GM10266 (cell line): ENCODE results near the gene RBSN.
"Not testable (repeated sequence)": the region's sequence is repeated elsewhere in the genome, so short reads cannot be mapped to it uniquely, and the experiment has no call there.

Experiments used
- DNase-seq: peaks from one replicate; pipeline ENCODE4 v3.0.0; 2012; ENCODE audit errors: extremely low spot score
- CTCF ChIP-seq: IDR thresholded peaks from 2 replicates; pipeline ENCODE4 v1.5.1; 2012; ENCODE audit warnings: mild to moderate bottlenecking, low read depth; ENCODE audit not compliant: control insufficient read depth, insufficient read depth; ENCODE audit errors: missing control alignments

Gene RBSN

GRCh38 chr3:15098503-15099363, at the start of gene RBSN:
TSS of gene RBSN (minus strand) at chr3:15099148. CDS start at chr3:15096120, 3,028 bp downstream.
- TF ChIP-seq CTCF: peak; percentile 7
- DNase-seq: peak; percentile 88

- DNase-seq: no peak
- no peak for TF ChIP-seq CTCF
Measured at GRCh38 chr3:15148614-15149013, 49.7 kb upstream of the RBSN start.

GRCh38 chr3:15136885-15137284, 37.9 kb upstream of the RBSN start:
- DNase-seq: not testable (repeated sequence)

GRCh38 chr3:15134968-15135367, 36.0 kb upstream of the RBSN start:
- not testable (repeated sequence) for DNase-seq

GRCh38 chr3:15128403-15128802, 29.5 kb upstream of the RBSN start:
- DNase-seq: not testable (repeated sequence)

- DNase-seq: not testable (repeated sequence)
Measured at GRCh38 chr3:15126975-15127374, 28.0 kb upstream of the RBSN start.

- no peak for DNase-seq
- no peak for TF ChIP-seq CTCF
Measured at GRCh38 chr3:15122398-15122797, 23.4 kb upstream of the RBSN start.

- DNase-seq: no peak
- no peak for TF ChIP-seq CTCF
Measured at GRCh38 chr3:15121936-15122335, 23.0 kb upstream of the RBSN start.

GRCh38 chr3:15120986-15121385, 22.0 kb upstream of the RBSN start:
- no peak for TF ChIP-seq CTCF
- peak; percentile 38 for DNase-seq
